ENCODE data around the gene CFH.
"Not testable (repeated sequence)": the region's sequence is repeated elsewhere in the genome, so short reads cannot be mapped to it uniquely, and the experiment has no call there.

Gene CFH

GRCh38 chr1:196651637-196652215 is at the start of gene CFH:
Gene CFH (plus strand): TSS chr1:196652043. CDS start chr1:196652118, 75 bp downstream.
- peaks cover 2% of the 10 kb centered on the region for H3K27me3 Mint-ChIP-seq
- H3K4me3 Mint-ChIP-seq, result no peak within 1 kb of the TSS
- H3K9me3 Mint-ChIP-seq (ENCODE audit: low read depth), result no peaks in the 10 kb centered on the region
- peaks cover 12% of the 10 kb centered on the region for H3K4me1 Mint-ChIP-seq (ENCODE audit: low read depth)
- no peaks in the 10 kb centered on the region for H3K36me3 Mint-ChIP-seq
- H3K27ac Mint-ChIP-seq, result no peak within 1 kb of the TSS

DNA sequence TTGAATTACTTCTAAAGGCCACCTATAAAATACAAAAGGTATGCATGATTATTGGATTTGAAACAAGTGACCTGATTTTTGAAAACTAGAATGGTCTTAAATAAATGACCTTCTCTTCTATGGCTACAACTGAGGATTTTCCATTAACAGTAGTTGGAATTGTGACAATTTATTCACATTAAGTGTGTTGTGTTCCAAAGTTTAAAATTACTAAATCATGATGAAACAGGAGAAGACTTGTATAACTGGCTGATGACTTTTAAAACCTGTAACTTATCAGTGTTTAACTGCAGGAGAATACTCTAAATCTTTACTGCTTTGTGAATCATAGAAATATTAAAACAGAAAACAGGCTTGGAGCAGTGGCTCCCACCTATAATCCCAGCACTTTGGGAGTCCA is 48.2 kb upstream of the CFH start:
- H3K27ac Mint-ChIP-seq, result no peak overlapping the region
- no peak overlapping the region for H3K4me3 Mint-ChIP-seq
- H3K27me3 Mint-ChIP-seq, result peaks cover 8% of the 10 kb centered on the region
- H3K36me3 Mint-ChIP-seq, result no peaks in the 10 kb centered on the region
- H3K4me1 Mint-ChIP-seq (ENCODE audit: low read depth), result peaks cover 7% of the 10 kb centered on the region
- peaks cover 5% of the 10 kb centered on the region for H3K9me3 Mint-ChIP-seq (ENCODE audit: low read depth)

- Mint-ChIP-seq H3K27ac (no peak overlapping the region), H3K9me3 (ENCODE audit: low read depth) (peaks cover 4% of the 10 kb centered on the region), H3K36me3 (no peaks in the 10 kb centered on the region), H3K4me1 (ENCODE audit: low read depth) (peaks cover 7% of the 10 kb centered on the region), H3K27me3 (peaks cover 22% of the 10 kb centered on the region), H3K4me3 (no peak overlapping the region)
Measured at GRCh38 chr1:196607981-196608380, 43.9 kb upstream of the CFH start.

DNA sequence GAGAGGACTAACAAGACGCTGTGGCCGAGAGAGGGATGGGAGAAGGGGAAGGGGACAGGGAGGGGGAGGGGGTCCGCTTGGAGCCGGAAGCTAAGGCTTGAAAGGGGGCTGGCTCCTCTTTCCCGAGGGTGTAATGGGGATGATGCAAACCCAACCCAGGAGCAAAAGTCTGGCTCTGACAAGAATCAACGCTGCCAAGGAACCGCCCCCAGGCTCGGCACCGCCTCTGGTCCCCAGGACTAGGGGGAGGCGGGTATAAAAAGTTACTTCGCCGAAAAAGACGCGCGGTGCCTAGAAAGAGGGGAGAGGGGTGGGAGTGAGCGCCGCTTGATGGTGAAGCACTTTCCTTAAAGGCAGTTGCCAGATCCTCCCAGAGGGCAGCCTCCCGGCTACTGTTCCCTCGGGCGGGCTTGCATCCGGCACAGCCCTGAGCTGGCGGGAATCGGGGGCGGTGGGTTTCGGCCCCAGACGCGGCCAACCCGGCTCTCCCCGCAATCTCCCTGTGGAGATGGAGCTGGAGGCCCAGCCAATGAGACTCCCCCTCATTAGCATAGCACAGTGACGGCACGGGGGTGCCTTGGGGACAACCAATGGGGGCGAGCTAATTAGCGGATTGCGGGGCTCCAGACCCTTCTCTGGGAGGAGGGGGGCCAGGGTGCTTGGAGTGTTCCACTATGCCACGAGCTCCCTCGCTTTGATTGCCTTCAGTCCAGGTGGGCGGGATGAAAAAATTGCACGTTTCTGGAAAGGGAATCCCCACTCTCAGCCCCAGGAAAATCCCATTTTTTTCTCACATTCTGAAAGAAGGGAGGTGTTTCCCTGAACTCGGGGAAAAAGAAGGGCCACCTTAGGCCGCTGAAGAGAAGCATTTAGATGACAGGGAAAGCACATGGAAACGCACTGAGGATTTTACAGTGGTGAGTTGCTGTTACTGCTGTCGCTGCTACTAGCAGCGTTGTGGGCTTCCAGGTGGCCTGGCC is 43.2 kb upstream of the CFH start, which contains the start of gene KCNT2:
Gene KCNT2 (minus strand): TSS at position 51 of the 980 bp plus-strand sequence. CDS start 131 bp downstream, outside the sequence.
- H3K36me3 Mint-ChIP-seq, result no peaks in the 10 kb centered on the region
- peaks cover 4% of the 10 kb centered on the region for H3K9me3 Mint-ChIP-seq (ENCODE audit: low read depth)
- H3K27ac Mint-ChIP-seq, result no peak within 1 kb of the TSS
- no peak within 1 kb of the TSS for H3K4me3 Mint-ChIP-seq
- peaks cover 7% of the 10 kb centered on the region for H3K4me1 Mint-ChIP-seq (ENCODE audit: low read depth)
- H3K27me3 Mint-ChIP-seq, result peaks cover 23% of the 10 kb centered on the region

DNA sequence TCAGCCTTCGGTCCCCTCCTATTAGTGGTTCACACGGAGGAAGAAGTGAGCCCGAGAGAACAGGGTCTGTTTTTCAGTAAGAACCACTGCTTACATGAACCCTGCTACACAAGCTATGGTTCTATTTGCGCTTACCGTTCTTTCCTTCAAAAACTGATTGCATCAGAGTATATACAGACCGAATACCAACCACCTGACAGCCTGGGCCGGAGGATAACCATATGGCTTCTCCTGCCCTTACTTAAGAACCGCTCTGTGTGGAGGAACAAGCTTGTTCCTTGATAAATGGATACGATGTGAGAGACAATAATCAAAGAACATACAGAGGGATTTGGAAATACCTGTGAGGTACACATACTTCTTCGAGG is 42.5 kb upstream of the CFH start:
- peaks cover 7% of the 10 kb centered on the region for H3K4me1 Mint-ChIP-seq (ENCODE audit: low read depth)
- peaks cover 23% of the 10 kb centered on the region for H3K27me3 Mint-ChIP-seq
- H3K27ac Mint-ChIP-seq, result no peak overlapping the region
- H3K4me3 Mint-ChIP-seq, result no peak overlapping the region
- H3K9me3 Mint-ChIP-seq (ENCODE audit: low read depth), result peaks cover 4% of the 10 kb centered on the region
- no peaks in the 10 kb centered on the region for H3K36me3 Mint-ChIP-seq

GRCh38 chr1:196611873-196612272 is 40.0 kb upstream of the CFH start:
- no peak overlapping the region for H3K4me3 Mint-ChIP-seq

DNA sequence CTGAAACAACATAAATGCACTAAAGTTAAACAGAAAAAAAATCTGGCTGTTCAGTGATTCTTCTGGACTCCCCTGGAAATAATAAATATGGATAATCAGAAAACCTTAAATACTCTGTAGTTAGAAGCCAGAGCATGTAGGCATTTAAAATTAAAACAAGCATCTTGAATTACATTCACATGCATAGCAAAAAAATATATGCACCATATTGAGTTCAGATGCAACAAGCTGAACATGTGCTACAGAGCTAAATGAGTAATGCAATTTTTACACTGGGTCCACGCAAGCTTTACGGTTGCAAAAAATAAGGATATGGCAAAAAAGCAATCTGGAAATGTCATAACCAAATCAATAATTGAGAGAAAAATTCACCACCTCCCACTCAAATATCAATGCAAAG is 32.1 kb upstream of the CFH start:
- Mint-ChIP-seq H3K4me1 (ENCODE audit: low read depth) (no peaks in the 10 kb centered on the region), H3K27ac (no peak overlapping the region), H3K36me3 (no peaks in the 10 kb centered on the region), H3K9me3 (ENCODE audit: low read depth) (peaks cover 2% of the 10 kb centered on the region), H3K4me3 (no peak overlapping the region), H3K27me3 (no peaks in the 10 kb centered on the region)

More at GRCh38 chr1:196611873-196612272, 40.0 kb upstream of the CFH start:
- H3K27ac Mint-ChIP-seq, result no peak overlapping the region
- peaks cover 22% of the 10 kb centered on the region for H3K27me3 Mint-ChIP-seq
- peaks cover 7% of the 10 kb centered on the region for H3K4me1 Mint-ChIP-seq (ENCODE audit: low read depth)
- H3K9me3 Mint-ChIP-seq (ENCODE audit: low read depth), result peaks cover 9% of the 10 kb centered on the region
- H3K36me3 Mint-ChIP-seq, result no peaks in the 10 kb centered on the region

DNA sequence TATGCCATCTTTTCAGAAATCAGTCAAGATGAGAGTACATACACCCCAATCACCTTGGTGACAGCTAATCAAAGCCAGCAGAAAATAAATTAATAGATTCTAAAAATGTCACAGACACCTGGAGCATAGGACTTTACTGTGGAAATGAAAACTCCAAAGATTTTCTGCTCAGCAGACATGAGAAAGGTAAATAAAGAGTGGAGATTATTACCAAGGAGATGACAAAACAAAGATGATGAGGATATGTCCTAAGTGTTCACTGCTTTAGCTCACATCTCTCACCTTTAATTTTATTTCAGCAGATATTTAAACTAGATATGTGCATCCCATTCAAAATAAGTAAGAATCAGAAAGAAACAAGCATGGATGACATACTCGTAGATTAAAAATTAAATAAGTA is 28.8 kb upstream of the CFH start:
- Mint-ChIP-seq H3K27ac (no peak overlapping the region), H3K9me3 (ENCODE audit: low read depth) (peaks cover 2% of the 10 kb centered on the region), H3K4me3 (no peak overlapping the region), H3K36me3 (no peaks in the 10 kb centered on the region), H3K27me3 (no peaks in the 10 kb centered on the region), H3K4me1 (ENCODE audit: low read depth) (no peaks in the 10 kb centered on the region)

GRCh38 chr1:196628838-196629237 is 23.0 kb upstream of the CFH start:
- Mint-ChIP-seq H3K4me3 (no peak overlapping the region), H3K36me3 (no peaks in the 10 kb centered on the region), H3K27ac (no peak overlapping the region), H3K27me3 (no peaks in the 10 kb centered on the region), H3K9me3 (ENCODE audit: low read depth) (peaks cover 5% of the 10 kb centered on the region), H3K4me1 (ENCODE audit: low read depth) (no peaks in the 10 kb centered on the region)

DNA sequence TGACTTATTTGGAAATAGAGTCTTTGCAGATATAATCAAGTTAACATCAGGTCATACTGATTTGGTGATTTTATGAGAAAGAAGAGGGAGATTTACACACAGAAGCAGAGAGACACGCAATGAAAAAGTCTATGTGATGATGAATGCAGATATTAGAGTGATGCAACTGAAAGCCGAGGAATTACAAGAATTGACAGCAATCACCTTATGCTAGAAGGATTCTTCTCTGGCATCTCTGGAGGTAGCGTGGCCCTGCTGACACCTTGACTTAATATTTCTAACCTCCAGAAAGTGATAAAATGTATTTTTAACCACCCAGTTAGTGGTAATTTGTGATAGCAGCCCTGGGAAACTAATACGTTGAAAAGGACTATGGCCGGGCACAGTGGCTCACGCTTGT is 14.2 kb upstream of the CFH start:
- no peak overlapping the region for H3K27ac Mint-ChIP-seq
- no peak overlapping the region for H3K4me3 Mint-ChIP-seq
- H3K27me3 Mint-ChIP-seq, result no peaks in the 10 kb centered on the region
- H3K4me1 Mint-ChIP-seq (ENCODE audit: low read depth), result no peaks in the 10 kb centered on the region
- no peaks in the 10 kb centered on the region for H3K36me3 Mint-ChIP-seq
- H3K9me3 Mint-ChIP-seq (ENCODE audit: low read depth), result no peaks in the 10 kb centered on the region

GRCh38 chr1:196638466-196638865 is 13.4 kb upstream of the CFH start:
- Mint-ChIP-seq H3K36me3 (no peaks in the 10 kb centered on the region), H3K9me3 (ENCODE audit: low read depth) (no peaks in the 10 kb centered on the region), H3K4me1 (ENCODE audit: low read depth) (no peaks in the 10 kb centered on the region), H3K4me3 (no peak overlapping the region), H3K27me3 (no peaks in the 10 kb centered on the region), H3K27ac (no peak overlapping the region)

DNA sequence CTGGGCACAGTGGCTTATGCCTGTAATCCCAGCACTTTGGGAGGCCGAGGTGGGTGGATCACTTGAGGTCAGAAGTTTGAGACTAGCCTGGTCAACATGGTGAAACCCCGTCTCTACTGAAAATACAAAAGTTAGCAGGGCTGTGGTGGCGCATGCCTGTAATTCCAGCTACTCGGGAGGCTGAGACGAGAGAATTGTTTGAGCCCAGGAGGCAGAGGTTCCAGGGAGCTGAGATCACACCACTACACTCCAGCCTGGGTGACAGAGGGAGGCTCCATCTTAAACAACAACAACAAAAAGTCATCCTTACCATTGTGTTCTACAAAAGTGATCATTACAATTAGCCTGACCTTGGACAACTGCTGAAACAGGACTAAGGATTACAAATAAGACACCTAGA is 12.6 kb upstream of the CFH start:
- not testable (repeated sequence) for H3K36me3 Mint-ChIP-seq; H3K4me3 Mint-ChIP-seq; H3K4me1 Mint-ChIP-seq (ENCODE audit: low read depth); H3K27me3 Mint-ChIP-seq; H3K27ac Mint-ChIP-seq; H3K9me3 Mint-ChIP-seq (ENCODE audit: low read depth)

DNA sequence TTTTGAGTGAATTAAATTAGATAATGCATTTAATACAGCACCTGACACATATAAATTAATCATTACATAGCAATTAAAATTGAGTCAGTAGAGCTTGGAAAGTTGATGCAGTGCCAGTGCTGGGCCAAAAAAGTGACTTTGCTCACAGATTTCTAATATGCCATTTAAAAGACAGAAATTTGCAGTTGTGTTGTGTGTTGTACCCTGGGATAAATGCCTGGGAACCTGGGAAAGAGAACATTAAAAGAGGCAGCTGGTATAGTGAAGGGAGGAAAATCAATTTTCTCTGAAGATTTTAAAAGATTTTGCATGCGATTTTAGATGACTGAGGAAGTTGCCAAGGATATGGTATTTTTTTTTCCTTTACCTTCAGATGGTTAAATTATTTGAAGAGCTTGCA is 10.9 kb upstream of the CFH start:
- Mint-ChIP-seq H3K36me3 (no peaks in the 10 kb centered on the region), H3K27ac (no peak overlapping the region), H3K4me1 (ENCODE audit: low read depth) (no peaks in the 10 kb centered on the region), H3K9me3 (ENCODE audit: low read depth) (no peaks in the 10 kb centered on the region), H3K4me3 (no peak overlapping the region), H3K27me3 (no peaks in the 10 kb centered on the region)

- no peak overlapping the region for H3K27ac Mint-ChIP-seq
- H3K4me1 Mint-ChIP-seq (ENCODE audit: low read depth), result peaks cover 12% of the 10 kb centered on the region
- H3K27me3 Mint-ChIP-seq, result peaks cover 2% of the 10 kb centered on the region
- no peaks in the 10 kb centered on the region for H3K9me3 Mint-ChIP-seq (ENCODE audit: low read depth)
- no peak overlapping the region for H3K4me3 Mint-ChIP-seq
- H3K36me3 Mint-ChIP-seq, result no peaks in the 10 kb centered on the region
Measured at GRCh38 chr1:196649990-196650389, 1.9 kb upstream of the CFH start.

DNA sequence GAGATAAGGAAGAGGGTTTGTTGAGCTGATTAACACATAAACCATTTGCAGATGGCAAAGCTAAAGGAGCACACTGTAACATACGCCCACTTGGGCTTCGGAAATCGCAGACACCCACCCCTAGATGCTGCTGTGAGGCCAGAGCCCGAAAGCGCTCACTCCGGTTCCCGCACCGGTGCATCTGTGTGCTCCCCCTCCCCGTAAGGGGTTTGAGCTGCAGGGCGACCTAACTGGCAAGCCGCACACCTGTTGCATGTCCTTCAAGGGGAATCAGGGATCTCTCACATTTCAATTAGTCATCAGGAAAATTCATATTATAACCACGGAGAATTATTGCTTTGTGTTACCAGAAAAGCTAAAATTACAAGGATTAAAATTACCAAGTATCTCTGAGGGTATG is 1.4 kb upstream of the CFH start:
- Mint-ChIP-seq H3K4me1 (ENCODE audit: low read depth) (peaks cover 12% of the 10 kb centered on the region), H3K9me3 (ENCODE audit: low read depth) (no peaks in the 10 kb centered on the region), H3K4me3 (no peak overlapping the region), H3K27me3 (peaks cover 2% of the 10 kb centered on the region), H3K27ac (no peak overlapping the region), H3K36me3 (no peaks in the 10 kb centered on the region)
